ENCODE measurements around the gene GXYLT2.
"Not testable (repeated sequence)": the region's sequence is repeated elsewhere in the genome, so short reads cannot be mapped to it uniquely, and the experiment has no call there.

GXYLT2 gene

GRCh38 chr3:72924055-72924454 lies 36.2 kb downstream of the GXYLT2 start:
- Histone ChIP-seq H3K27me3 (replicated peaks; ENCODE audit: insufficient read depth, low read length) (no peaks in the 10 kb centered on the region), H3K9me2 (replicated peaks; ENCODE audit: insufficient read depth, low read length) (no peaks in the 10 kb centered on the region), H3K4me3 (ENCODE audit: low read length) (no peak overlapping the region), H4K20me1 (ENCODE audit: insufficient read depth, low read length) (no peaks in the 10 kb centered on the region), H3K9me3 (replicated peaks; ENCODE audit: insufficient read depth, low read length) (no peaks in the 10 kb centered on the region), H2AFZ (ENCODE audit: low read length) (no peak overlapping the region), H3K4me1 (ENCODE audit: low read length) (no peaks in the 10 kb centered on the region), H3K27ac (ENCODE audit: low read length) (no peak overlapping the region), H3F3A (ENCODE audit: insufficient read depth, low read length) (no peaks in the 10 kb centered on the region), H3K36me3 (replicated peaks; ENCODE audit: insufficient read depth, low read length) (no peaks in the 10 kb centered on the region), H3K9ac (ENCODE audit: low read length) (no peak overlapping the region), H3K79me2 (ENCODE audit: low read length) (no peaks in the 10 kb centered on the region), H3K4me2 (ENCODE audit: low read depth, low read length) (no peak overlapping the region)
- TF ChIP-seq EZH2phosphoT487 (IDR thresholded peaks at IDR 0.05; ENCODE audit: low read length) (no peak), EZH2 (optimal IDR thresholded peaks at IDR 0.05; ENCODE audit: low read depth, low read length) (no peak), CTCF (IDR thresholded peaks at IDR 0.05; ENCODE audit: low read length) (no peak)
- DNase-seq: no peak

DNA sequence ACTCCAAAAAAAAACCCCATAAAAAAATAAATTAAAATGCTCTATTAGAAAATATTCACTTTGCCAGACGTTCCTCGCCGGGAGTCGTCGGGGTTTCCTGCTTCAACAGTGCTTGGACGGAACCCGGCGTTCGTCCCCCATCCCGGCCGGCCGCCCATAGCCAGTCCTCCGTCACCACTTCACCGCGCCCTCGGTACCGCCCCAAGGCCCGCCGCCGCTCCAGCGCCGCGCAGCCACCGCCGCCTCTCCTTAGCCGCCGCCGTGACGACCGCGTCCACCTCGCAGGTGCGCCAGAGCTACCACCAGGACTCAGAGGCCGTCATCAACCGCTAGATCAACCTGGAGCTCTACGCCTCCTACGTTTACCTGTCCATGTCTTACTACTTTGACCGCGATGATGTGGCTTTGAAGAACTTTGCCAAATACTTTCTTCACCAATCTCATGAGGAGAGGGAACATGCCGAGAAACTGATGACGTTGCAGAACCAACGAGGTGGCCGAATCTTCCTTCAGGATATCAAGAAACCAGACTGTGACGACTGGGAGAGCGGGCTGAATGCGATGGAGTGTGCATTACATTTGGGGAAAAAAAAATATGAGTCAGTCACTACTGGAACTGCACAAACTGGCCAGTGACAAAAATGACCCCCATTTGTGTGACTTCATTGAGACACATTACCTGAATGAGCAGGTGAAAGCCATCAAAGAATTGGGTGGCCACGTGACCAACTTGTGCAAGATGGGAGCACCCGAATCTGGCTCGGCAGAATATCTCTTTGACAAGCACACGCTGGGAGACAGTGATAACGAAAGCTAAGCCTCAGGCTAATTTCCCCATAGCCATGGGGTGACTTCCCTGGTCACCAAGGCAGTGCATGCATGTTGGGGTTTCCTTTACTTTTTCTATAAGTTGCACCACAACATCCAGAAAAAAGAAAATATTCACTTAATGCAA lies 41.2 kb downstream of the GXYLT2 start:
- not testable (repeated sequence) for DNase-seq; H3K4me2 ChIP-seq (ENCODE audit: low read depth, low read length); H3F3A ChIP-seq (ENCODE audit: insufficient read depth, low read length); H3K9ac ChIP-seq (ENCODE audit: low read length); H3K36me3 ChIP-seq (replicated peaks; ENCODE audit: insufficient read depth, low read length); H3K79me2 ChIP-seq (ENCODE audit: low read length); H2AFZ ChIP-seq (ENCODE audit: low read length); H3K9me2 ChIP-seq (replicated peaks; ENCODE audit: insufficient read depth, low read length); H3K27ac ChIP-seq (ENCODE audit: low read length); H3K4me1 ChIP-seq (ENCODE audit: low read length); H3K27me3 ChIP-seq (replicated peaks; ENCODE audit: insufficient read depth, low read length); H4K20me1 ChIP-seq (ENCODE audit: insufficient read depth, low read length); H3K4me3 ChIP-seq (ENCODE audit: low read length); H3K9me3 ChIP-seq (replicated peaks; ENCODE audit: insufficient read depth, low read length)

GRCh38 chr3:72930754-72931153 lies 42.9 kb downstream of the GXYLT2 start:
- no peak overlapping the region for H3K4me3 ChIP-seq (ENCODE audit: low read length)
- H3K79me2 ChIP-seq (ENCODE audit: low read length): no peaks in the 10 kb centered on the region
- no peak overlapping the region for H3K9ac ChIP-seq (ENCODE audit: low read length)

More at GRCh38 chr3:72930754-72931153, 42.9 kb downstream of the GXYLT2 start:
- Histone ChIP-seq H3K27me3 (replicated peaks; ENCODE audit: insufficient read depth, low read length) (no peaks in the 10 kb centered on the region), H3K9me2 (replicated peaks; ENCODE audit: insufficient read depth, low read length) (no peaks in the 10 kb centered on the region), H2AFZ (ENCODE audit: low read length) (no peak overlapping the region), H3K4me2 (ENCODE audit: low read depth, low read length) (no peak overlapping the region), H3K36me3 (replicated peaks; ENCODE audit: insufficient read depth, low read length) (no peaks in the 10 kb centered on the region), H4K20me1 (ENCODE audit: insufficient read depth, low read length) (no peaks in the 10 kb centered on the region), H3K4me1 (ENCODE audit: low read length) (no peaks in the 10 kb centered on the region), H3K27ac (ENCODE audit: low read length) (no peak overlapping the region), H3K9me3 (replicated peaks; ENCODE audit: insufficient read depth, low read length) (no peaks in the 10 kb centered on the region), H3F3A (ENCODE audit: insufficient read depth, low read length) (no peaks in the 10 kb centered on the region)
- no peak for DNase-seq
- no peak for TF ChIP-seq CTCF (IDR thresholded peaks at IDR 0.05; ENCODE audit: low read length)
- TF ChIP-seq EZH2 (optimal IDR thresholded peaks at IDR 0.05; ENCODE audit: low read depth, low read length): no peak
- TF ChIP-seq EZH2phosphoT487 (IDR thresholded peaks at IDR 0.05; ENCODE audit: low read length): no peak
